Measurements from ENCODE around the gene DBNL.

DBNL gene

DNA sequence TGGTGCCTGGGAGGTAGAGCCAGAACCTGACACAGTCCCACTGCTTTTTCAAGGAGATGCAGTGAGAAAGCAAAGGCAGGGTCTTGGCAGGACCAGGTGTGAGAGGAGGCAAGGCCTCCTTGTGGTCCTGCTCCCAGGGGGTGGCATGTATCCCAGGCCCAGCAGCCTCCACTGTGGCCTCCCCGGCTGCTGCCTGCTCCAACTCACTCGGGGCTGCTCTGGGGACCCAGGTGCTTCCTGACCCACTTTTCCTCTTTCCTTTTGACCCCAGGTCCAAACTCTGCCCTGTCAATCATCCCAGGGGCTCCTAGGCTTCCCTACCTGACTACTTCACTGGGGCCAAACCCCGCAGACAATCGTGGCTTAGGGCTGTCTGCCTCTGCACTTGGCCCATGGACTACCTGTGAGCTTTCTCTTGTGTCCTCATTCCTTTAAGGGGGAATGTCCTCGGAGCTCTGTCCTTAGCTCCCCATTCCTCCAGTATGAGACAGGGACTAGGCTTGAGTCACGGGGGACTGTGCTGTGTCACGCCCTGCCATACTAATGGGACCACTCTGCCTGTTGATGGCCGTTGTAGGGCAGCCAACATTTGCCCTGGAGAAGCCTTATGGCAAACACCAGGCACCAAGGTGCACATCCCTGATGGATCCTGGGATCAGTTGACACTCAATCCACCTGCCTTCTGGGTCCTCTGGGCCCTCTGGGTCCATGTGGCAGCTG is 58.5 kb downstream of the DBNL start:
- DNase-seq = no peak
- TF ChIP-seq POLR2A (IDR thresholded peaks at IDR 0.05; ENCODE audit: low read length) (no peak), GATA1 (IDR thresholded peaks at IDR 0.05; ENCODE audit: low read depth, low read length) (no peak)

DNA sequence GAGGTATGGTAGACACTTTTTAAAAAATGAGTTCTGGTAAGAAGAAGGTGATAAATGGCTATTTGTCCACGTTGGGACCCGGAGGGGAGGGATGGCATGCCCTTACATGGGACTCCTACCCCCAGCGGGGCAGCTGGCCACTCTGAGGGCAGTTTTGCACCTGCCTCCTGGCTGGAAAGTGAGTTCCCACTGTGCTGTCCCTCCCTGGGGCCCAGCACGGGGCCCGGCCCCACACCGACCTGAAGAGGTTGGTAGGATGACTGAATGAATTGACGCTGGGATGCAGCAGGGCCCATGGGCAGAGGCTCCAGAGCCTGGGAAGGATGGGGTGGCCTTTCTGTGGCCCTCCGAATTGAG is 59.0 kb downstream of the DBNL start:
- no peak for DNase-seq
- no peak for TF ChIP-seq GATA1 (IDR thresholded peaks at IDR 0.05; ENCODE audit: low read depth, low read length)
- no peak for TF ChIP-seq POLR2A (IDR thresholded peaks at IDR 0.05; ENCODE audit: low read length)

DNA sequence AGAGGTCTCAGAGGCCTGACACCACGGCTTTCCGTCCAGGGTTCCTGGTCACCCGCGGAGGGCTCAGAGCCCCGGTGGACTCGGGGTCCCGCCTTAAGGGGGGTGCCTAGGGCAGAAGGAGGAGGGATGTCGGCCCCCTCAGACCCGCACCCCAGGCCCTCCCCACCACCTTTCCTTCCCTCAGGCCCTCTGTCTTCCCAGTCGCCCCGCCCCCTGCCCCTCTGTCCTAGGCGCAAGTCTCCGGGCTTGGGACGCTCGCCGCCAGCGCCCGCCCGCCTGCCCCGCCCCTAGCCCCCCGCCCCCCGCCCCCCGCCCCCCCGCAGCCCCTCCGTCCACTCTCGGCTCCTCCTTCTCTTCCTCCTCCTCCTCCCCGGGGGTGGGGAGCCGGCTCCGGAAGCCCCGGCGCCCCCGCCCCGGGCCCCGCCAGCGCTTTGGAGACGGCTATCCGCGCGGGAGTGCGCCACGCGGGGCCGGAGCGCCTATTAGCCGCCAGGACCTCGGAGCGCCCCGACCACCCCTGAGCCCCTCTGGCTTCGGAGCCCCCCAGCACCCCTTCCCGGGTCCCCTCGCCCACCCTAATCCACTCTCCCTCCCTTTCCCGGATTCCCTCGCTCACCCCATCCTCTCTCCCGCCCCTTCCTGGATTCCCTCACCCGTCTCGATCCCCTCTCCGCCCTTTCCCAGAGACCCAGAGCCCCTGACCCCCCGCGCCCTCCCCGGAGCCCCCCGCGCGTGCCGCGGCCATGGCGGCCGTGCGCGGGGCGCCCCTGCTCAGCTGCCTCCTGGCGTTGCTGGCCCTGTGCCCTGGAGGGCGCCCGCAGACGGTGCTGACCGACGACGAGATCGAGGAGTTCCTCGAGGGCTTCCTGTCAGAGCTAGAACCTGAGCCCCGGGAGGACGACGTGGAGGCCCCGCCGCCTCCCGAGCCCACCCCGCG is 59.7 kb downstream of the DBNL start, which contains the start of gene AEBP1:
Gene AEBP1 (plus strand): TSS at position 423 of the 937 bp plus-strand sequence. CDS start 321 bp downstream, at position 744.
- TF ChIP-seq GATA1 (IDR thresholded peaks at IDR 0.05; ENCODE audit: low read depth, low read length) = no peak
- TF ChIP-seq POLR2A (IDR thresholded peaks at IDR 0.05; ENCODE audit: low read length) = no peak

DNA sequence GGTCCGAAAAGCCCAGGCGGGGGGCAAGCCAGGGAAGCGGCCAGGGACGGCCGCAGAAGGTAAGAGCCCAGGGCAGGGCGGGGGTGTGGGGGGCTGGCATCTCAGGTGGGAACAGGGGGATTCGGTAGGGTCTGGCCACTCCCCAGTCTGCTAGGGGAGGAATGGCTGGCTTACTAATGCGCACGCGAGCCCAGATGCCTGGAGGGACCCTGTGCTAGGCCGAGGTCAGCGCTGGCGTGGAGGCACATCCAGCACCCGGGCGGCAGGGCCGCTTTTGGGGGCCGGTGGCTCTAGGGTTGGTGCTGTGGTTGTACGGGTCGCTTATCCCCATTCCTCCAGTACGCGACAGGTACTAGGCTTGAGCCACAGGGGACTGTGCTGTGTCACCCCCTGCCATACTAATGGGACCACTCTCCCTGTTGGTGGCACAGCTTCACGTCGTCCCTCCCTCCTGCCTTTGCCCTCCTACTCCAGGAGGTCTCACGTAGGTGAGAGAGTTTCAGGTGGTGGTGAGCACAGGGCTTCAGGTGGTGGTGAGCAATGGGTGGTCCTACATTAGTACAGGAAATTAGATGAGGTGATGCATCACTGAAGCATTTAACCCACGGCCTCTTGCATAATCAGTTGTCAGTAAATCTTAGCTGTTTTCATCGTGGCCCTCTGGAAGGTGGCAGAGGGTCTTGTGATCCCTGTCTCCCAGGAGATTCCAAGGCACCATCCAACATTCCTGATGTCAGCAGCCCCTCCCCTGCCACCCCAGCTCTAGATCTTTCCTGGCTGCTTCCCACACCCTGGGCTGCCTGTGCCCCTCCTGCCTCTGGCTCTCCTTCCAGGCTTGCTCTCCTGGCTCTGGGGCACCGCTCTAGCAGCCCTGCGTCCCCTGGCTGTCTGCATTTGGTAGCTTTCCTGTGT is 60.6 kb downstream of the DBNL start:
- no peak for DNase-seq
- TF ChIP-seq POLR2A (IDR thresholded peaks at IDR 0.05; ENCODE audit: low read length) (no peak), GATA1 (IDR thresholded peaks at IDR 0.05; ENCODE audit: low read depth, low read length) (no peak)

More for the DNA sequence above, 59.7 kb downstream of the DBNL start, which contains the start of gene AEBP1:
- no peak for DNase-seq

DNA sequence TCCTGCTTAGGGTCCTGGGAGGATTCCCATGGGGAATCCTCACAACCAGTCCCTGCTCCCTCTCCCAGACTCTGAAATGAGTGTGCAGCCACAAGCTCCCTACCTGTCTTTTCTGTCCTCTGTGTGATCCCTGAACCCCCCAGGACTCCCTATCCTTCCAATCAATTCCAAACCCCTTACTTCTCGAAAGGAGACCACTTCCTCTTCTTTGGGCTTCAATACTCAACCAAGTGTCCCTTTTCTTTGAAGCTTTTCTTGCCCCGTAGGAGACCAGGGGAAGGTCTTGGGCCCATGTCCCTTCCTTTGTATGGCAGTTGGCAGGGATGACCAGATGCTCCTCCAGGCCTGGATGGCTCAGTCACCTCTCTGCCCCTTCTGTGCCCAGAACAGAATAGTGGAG is 61.3 kb downstream of the DBNL start:
- TF ChIP-seq POLR2A (IDR thresholded peaks at IDR 0.05; ENCODE audit: low read length) = no peak
- no peak for TF ChIP-seq GATA1 (IDR thresholded peaks at IDR 0.05; ENCODE audit: low read depth, low read length)
- no peak for DNase-seq

DNA sequence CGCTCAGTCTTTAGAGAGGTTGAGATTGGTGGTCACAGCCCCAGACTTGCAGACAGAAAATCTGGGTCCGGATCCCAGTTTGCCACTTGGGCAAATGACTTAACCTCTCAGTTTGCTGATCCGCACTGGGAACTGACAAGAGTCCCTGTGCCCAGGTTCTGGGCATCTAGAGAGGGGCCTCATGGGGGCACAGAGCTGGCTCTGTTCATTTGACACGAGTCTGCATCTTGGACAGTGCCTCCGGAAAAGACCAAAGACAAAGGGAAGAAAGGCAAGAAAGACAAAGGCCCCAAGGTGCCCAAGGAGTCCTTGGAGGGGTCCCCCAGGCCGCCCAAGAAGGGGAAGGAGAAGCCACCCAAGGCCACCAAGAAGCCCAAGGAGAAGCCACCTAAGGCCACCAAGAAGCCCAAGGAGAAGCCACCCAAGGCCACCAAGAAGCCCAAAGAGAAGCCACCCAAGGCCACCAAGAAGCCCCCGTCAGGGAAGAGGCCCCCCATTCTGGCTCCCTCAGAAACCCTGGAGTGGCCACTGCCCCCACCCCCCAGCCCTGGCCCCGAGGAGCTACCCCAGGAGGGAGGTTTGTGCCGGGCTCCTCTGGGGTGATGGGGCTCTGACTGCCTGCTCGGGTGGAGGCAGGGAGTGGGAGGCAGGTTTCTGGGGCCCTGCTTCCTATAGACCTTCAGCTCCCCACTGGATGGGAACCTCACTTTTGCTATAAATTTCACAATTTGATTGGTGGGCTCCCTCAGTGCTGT is 62.0 kb downstream of the DBNL start:
- TF ChIP-seq POLR2A (IDR thresholded peaks at IDR 0.05; ENCODE audit: low read length) = no peak
- no peak for TF ChIP-seq GATA1 (IDR thresholded peaks at IDR 0.05; ENCODE audit: low read depth, low read length)
- no peak for DNase-seq

DNA sequence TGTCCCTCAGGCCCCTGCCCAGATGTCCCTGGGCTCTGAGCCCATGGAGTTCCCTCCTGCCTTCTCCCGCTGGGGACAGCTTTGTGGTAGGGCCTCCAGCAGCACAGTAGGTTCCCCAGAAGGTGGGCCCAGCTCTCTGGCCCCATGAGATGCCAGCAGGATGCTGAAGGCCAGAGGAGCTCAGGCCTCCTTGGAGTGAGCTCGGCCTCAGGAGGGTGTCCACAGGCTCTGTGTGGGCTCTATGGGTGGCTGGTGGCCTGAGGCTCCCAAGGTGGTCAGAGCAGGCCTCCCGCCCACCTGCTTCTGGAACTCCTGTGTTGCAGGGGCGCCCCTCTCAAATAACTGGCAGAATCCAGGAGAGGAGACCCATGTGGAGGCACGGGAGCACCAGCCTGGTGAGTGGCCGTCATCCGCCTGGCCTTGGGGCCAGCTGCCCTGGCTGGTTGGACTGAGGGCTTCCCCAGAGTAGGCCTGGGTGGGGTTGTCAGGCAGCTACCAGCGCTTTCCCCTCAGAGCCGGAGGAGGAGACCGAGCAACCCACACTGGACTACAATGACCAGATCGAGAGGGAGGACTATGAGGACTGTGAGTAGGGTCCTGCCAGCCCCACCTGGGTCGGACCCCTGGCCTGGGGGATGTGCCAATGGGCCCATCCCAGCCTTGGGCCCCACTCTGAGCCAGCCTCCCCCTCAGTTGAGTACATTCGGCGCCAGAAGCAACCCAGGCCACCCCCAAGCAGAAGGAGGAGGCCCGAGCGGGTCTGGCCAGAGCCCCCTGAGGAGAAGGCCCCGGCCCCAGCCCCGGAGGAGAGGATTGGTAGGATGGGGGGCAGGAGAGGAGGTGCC is 62.8 kb downstream of the DBNL start:
- DNase-seq = no peak
- no peak for TF ChIP-seq GATA1 (IDR thresholded peaks at IDR 0.05; ENCODE audit: low read depth, low read length)
- TF ChIP-seq POLR2A (IDR thresholded peaks at IDR 0.05; ENCODE audit: low read length) = no peak

DNA sequence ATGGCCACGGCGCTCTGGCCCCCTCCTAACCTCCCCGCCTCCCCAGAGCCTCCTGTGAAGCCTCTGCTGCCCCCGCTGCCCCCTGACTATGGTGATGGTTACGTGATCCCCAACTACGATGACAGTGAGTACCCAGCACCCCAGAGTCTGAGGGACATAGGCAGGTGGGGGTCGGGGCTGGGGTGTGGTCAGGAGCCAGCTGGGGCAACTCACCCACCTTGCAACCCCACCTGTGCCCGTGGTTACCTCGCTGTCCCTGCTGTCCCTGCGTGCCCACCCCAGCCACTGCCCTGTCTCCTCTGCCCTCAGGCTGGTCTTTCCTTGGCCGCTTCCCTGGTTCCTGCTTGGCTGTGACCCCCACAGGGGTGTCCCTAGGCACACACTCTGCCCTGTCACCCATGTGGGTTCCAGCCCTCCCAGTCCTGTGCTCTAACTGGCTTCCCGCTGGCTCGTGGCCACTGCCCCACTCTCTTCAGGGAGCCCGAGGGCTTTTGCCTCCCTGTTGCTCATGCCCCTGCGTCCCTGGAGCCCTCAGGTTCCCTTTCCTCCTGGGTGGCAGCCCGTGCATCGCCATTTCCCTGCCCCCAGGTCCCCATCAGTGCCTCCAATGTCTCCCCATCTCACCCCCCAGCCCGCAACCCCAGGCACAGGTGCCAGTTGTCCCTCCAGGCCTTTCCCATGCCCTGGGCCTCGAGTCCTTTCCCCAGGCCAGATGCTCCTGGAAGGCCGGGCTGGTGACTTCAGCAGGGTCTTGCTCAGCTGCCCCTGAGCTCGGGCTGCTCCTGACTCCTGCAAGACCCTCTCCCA is 63.7 kb downstream of the DBNL start:
- DNase-seq = no peak
- TF ChIP-seq POLR2A (IDR thresholded peaks at IDR 0.05; ENCODE audit: low read length) (no peak), GATA1 (IDR thresholded peaks at IDR 0.05; ENCODE audit: low read depth, low read length) (no peak)

DNA sequence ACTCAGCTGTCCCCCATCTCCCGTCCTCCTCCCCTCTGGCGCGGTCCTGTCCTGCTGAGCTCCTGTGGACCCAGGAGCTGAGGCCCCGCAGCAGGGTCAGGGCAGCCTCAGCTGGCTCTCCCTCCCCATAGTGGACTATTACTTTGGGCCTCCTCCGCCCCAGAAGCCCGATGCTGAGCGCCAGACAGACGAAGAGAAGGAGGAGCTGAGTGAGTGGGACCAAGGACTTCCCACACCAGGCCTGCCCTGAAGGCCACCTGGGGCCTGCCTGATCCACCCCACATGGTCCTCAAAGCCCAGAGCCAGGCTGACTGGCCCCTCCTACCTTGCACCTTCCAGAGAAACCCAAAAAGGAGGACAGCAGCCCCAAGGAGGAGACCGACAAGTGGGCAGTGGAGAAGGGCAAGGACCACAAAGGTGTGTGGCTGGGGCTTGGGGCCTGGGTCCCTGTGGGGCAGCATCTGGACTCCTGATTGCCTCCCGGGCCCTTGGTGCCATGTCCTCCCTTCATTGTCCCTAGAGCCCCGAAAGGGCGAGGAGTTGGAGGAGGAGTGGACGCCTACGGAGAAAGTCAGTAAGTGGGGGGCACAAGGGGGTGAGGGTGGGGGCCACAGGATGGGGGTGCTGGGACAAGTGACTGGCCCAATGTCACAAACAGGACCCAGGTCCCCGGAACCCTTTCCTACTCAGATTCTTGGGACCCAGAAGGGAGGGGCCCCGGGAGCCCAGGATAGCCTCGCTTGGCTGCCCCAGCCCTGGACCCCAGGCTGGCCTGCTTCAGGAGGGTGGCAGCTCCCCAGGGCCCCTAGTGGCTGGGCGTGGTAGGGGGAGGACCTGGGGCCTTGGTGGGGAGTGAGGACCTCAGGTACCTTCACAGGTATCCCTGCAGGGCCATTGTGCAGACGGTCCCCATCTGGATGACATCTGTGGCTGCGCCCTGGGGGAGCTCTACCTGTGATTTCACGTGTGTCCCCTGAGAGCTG is 64.6 kb downstream of the DBNL start:
- DNase-seq = no peak
- TF ChIP-seq GATA1 (IDR thresholded peaks at IDR 0.05; ENCODE audit: low read depth, low read length) (no peak), POLR2A (IDR thresholded peaks at IDR 0.05; ENCODE audit: low read length) (no peak)

DNA sequence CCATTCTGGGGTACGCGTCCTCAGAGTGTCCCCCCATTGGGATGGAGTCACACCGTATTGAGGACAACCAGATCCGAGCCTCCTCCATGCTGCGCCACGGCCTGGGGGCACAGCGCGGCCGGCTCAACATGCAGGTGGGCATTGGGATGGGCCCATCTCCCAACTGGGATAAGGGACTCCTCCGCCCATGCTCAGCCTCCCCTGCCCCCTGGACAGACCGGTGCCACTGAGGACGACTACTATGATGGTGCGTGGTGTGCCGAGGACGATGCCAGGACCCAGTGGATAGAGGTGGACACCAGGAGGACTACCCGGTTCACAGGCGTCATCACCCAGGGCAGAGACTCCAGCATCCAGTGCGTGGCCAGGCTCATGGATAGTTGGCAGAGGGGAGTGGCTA is 65.5 kb downstream of the DBNL start:
- no peak for DNase-seq
- no peak for TF ChIP-seq POLR2A (IDR thresholded peaks at IDR 0.05; ENCODE audit: low read length)
- TF ChIP-seq GATA1 (IDR thresholded peaks at IDR 0.05; ENCODE audit: low read depth, low read length) = no peak

Data from erythroblast (primary cell).